Esophagus muscularis mucosa (tissue), 4 donors: ENCODE results near the gene GLP2R. TPM values are rescaled to one million over a fixed set of nuclear protein-coding genes. Genes with fewer than 3 reads are reported as not detected.
A peak's percentile ranks its signal among the peaks of the same experiment; 100 is the strongest.

Experiments
- DNase-seq: peaks from one replicate; pipeline ENCODE4 v3.0.0-alpha.2; 2017; ENCODE audit errors: extremely low spot score
- H3K27ac ChIP-seq, 4 donors: fragments of 200-600 bp; sonication (generic); replicated peaks in 1 of 4; 1 replicate in 3 of 4; 2 replicates in 1 of 4; pipeline ENCODE4 v1.5.1; 2016 to 2019; ENCODE audit warnings: mild to moderate bottlenecking in 1 of 4
- H3K27me3 ChIP-seq, 4 donors: fragments of 200-600 bp; sonication (generic); one replicate each; pipeline versions ENCODE4 v1.5.1 to v1.6.0; 2016 to 2019
- H3K36me3 ChIP-seq, 4 donors: fragments of 200-600 bp; sonication (generic); one replicate each; pipeline ENCODE4 v1.5.1; 2016 to 2019
- H3K4me1 ChIP-seq, 4 donors: fragments of 200-600 bp; sonication (generic); one replicate each; pipeline ENCODE4 v1.5.1; 2016 to 2019
- H3K4me3 ChIP-seq, 4 donors: fragments of 200-600 bp; sonication (generic); 1 replicate in 2 of 4; 2 replicates in 2 of 4; pipeline ENCODE4 v1.5.1; 2016 to 2019; ENCODE audit warnings: mild to moderate bottlenecking in 4 of 4, moderate library complexity in 1 of 4
- H3K9me3 ChIP-seq, 4 donors: fragments of 200-600 bp; sonication (generic); 1 replicate in 3 of 4; 2 replicates in 1 of 4; pipeline ENCODE4 v1.5.1; 2016 to 2019
- EP300 ChIP-seq: sonication (generic); formaldehyde crosslinking; IDR thresholded peaks from one replicate; pipeline ENCODE4 v1.6.1; 2017; ENCODE audit warnings: antibody characterized with exemption
- POLR2A ChIP-seq: fragments of 450-650 bp; IDR thresholded peaks from one replicate; pipeline ENCODE4 v1.6.1; 2017; ENCODE audit warnings: antibody characterized with exemption, moderate library complexity, mild to moderate bottlenecking, low read depth
- POLR2AphosphoS5 ChIP-seq, 2 donors: sonication (generic); formaldehyde crosslinking; IDR thresholded peaks; one replicate each; pipeline ENCODE4 v1.6.1; 2017; ENCODE audit warnings: antibody characterized with exemption in 2 of 2
- WGBS: methylation state at CpG from one replicate; pipeline ENCODE4 v1.1.5; 2018; 5-methylcytosine and 5-hydroxymethylcytosine counted together
- intact Hi-C: fragments of 100-400 bp; cut with DNase I; formaldehyde crosslinking; loops from one replicate; pipeline ENCODE4 v1.15.1; 2023
- total RNA-seq, 4 donors: library from RNA; depleted of rRNA; stranded (reverse); fragments of >200 nt; gene quantifications; one replicate each; pipeline versions ENCODE4 v1.1.0 to v1.2.1, GENCODE V29; 2016
- TF ChIP-seq, protein P1 (sequence below), 3 experiments: fragments of 200-600 bp in 2 of 3; fragments of 450-650 bp in 1 of 3; sonication (generic) in 2 of 3; IDR thresholded peaks; one replicate each; pipeline ENCODE4 v1.5.1; 2017 to 2019; ENCODE audit warnings: antibody characterized with exemption in 3 of 3, mild to moderate bottlenecking in 2 of 3, moderate library complexity in 1 of 3

The GLP2R gene
- total RNA-seq, 4 donors from 2014 or later = 9.1 to 16.6 (median 14.6) TPM

DNA sequence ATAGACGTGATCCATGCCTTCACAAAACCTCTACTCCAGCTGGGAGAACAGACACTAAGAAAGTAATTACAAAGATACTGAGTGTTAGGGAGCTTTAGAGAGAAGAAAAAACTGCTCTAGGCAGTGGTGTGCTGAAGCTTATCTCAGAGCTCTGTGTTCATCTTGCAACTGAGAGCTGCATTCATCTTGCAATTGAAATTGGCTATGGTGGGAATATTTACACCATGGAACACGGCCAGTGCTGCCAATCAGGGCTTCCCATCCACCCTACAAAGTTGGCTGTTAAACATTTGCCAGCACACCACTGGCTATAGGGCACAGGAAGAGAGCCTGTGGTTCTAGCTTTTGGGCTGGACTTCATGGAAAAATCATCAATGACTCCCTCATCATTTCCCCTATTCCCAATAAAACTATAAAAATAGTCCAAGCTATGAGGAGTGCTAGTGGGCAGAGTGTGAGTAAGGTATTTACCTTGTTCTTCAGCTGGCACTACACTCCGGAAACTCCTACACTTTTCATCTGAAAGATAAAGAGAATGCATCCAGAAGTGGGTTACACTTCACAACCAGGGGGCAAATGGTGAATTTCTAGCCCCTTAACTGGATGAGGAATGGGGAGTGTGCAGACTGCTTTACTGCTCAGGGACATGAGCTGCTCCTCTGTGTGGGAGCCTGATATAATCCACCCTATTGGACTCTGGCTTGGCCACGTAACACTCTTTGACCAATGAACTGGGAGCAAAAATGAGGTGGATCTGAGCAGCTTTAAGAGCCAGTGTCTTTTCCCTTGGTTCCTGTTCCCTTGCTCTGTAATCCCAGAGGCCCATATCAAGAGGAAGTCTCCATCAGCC is 15.4 kb upstream of the GLP2R start:
- H3K27ac ChIP-seq = no peak overlapping the region
- intact Hi-C loops = no loop called here
- WGBS = 76% methylated on average over 4 of the region's 4 CpGs
- H3K9me3 ChIP-seq = peaks cover 0 to 3% (median under 1%) of the 10 kb centered on the region in 4 donors
- DNase-seq = no peak
- H3K36me3 ChIP-seq = no peaks in the 10 kb centered on the region
- TF ChIP-seq EP300 (no peak), POLR2AphosphoS5 (IDR thresholded peaks at IDR 0.05) (no peak), POLR2A (no peak)
- TF ChIP-seq, protein P1, sequence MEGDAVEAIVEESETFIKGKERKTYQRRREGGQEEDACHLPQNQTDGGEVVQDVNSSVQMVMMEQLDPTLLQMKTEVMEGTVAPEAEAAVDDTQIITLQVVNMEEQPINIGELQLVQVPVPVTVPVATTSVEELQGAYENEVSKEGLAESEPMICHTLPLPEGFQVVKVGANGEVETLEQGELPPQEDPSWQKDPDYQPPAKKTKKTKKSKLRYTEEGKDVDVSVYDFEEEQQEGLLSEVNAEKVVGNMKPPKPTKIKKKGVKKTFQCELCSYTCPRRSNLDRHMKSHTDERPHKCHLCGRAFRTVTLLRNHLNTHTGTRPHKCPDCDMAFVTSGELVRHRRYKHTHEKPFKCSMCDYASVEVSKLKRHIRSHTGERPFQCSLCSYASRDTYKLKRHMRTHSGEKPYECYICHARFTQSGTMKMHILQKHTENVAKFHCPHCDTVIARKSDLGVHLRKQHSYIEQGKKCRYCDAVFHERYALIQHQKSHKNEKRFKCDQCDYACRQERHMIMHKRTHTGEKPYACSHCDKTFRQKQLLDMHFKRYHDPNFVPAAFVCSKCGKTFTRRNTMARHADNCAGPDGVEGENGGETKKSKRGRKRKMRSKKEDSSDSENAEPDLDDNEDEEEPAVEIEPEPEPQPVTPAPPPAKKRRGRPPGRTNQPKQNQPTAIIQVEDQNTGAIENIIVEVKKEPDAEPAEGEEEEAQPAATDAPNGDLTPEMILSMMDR (IDR thresholded peaks at IDR 0.05) = no peak
- no peaks in the 10 kb centered on the region for H3K27me3 ChIP-seq
- H3K4me1 ChIP-seq = peaks cover 0 to 3% (median 3%) of the 10 kb centered on the region in 4 donors
- no peak overlapping the region for H3K4me3 ChIP-seq

GRCh38 chr17:9811086-9811485 is 14.6 kb upstream of the GLP2R start:
- TF ChIP-seq EP300 = no peak
- no peak for TF ChIP-seq POLR2AphosphoS5 (IDR thresholded peaks at IDR 0.05)
- TF ChIP-seq, protein P1 (IDR thresholded peaks at IDR 0.05) = no peak
- TF ChIP-seq POLR2A = no peak
- no peak for DNase-seq
- Histone ChIP-seq H3K4me1 (peaks cover 0 to 3% (median 3%) of the 10 kb centered on the region in 4 donors), H3K27ac (no peak overlapping the region), H3K27me3 (no peaks in the 10 kb centered on the region), H3K4me3 (no peak overlapping the region), H3K36me3 (no peaks in the 10 kb centered on the region), H3K9me3 (no peaks in the 10 kb centered on the region)
- 88% methylated on average over 5 of the region's 5 CpGs for WGBS
- intact Hi-C loops = no loop called here

GRCh38 chr17:9811537-9811936 is 14.2 kb upstream of the GLP2R start:
- WGBS = 72% methylated on average over 11 of the region's 11 CpGs
- peak in 1 of 2 donors; percentile 29 for TF ChIP-seq POLR2AphosphoS5 (IDR thresholded peaks at IDR 0.05)
- TF ChIP-seq, protein P1 (IDR thresholded peaks at IDR 0.05) = no peak
- TF ChIP-seq EP300 = no peak
- Histone ChIP-seq H3K36me3 (no peaks in the 10 kb centered on the region), H3K4me3 (no peak overlapping the region), H3K27me3 (no peaks in the 10 kb centered on the region), H3K27ac (no peak overlapping the region), H3K9me3 (no peaks in the 10 kb centered on the region), H3K4me1 (peaks cover 0 to 3% (median 3%) of the 10 kb centered on the region in 4 donors)
- intact Hi-C loops = no loop called here
- no peak for DNase-seq

DNA sequence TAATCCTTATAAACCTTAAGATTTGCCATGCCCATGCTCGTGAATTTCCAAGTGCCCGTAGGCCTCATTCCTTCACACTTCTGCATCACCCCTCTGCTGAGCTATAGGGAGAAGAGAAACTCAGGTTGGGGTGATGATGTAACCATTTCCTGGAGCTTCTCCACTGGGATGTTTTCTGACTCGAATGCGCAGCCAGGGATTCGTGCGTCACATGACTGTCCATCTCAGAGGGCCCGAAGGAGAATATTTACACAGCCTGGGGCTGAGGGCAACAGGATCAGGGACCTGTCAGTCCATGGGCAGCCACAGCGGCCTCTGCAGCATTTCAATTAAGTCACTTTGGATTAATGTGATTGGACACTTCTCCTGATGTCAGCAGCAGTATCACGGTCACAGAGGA is 12.6 kb upstream of the GLP2R start:
- no peak overlapping the region for H3K4me3 ChIP-seq
- H3K27ac ChIP-seq = no peak overlapping the region
- TF ChIP-seq POLR2AphosphoS5 (IDR thresholded peaks at IDR 0.05) (no peak), EP300 (no peak), POLR2A (no peak)
- TF ChIP-seq, protein P1 (IDR thresholded peaks at IDR 0.05) = no peak
- 78% methylated on average over 9 of the region's 9 CpGs for WGBS
- no peaks in the 10 kb centered on the region for H3K27me3 ChIP-seq
- peaks cover 0 to 7% (median 3%) of the 10 kb centered on the region in 4 donors for H3K4me1 ChIP-seq
- no peak for DNase-seq
- intact Hi-C loops = no loop called here
- no peaks in the 10 kb centered on the region for H3K9me3 ChIP-seq
- no peaks in the 10 kb centered on the region for H3K36me3 ChIP-seq
